Frontal cortex (tissue), 1 donor: ENCODE data around the gene RPL21. TPM values are rescaled to one million over a fixed set of nuclear protein-coding genes. Genes with fewer than 3 reads are reported as not detected.

Experiments used
- small RNA-seq: library from RNA; depleted of rRNA; stranded (forward); fragments of <200 nt; gene quantifications from one replicate; pipeline ENCODE3, GENCODE V24; 2014
- total RNA-seq: library from RNA; depleted of rRNA; stranded (reverse); fragments of >200 nt; gene quantifications from one replicate; pipeline ENCODE4 v1.2.3, GENCODE V29; 2014

Gene RPL21
- total RNA-seq, 1 donor from 2014 or later = 946 TPM

Small RNAs within 50 kb of the gene (small RNA-seq; reads per million reads assigned to genes)
- gene SNORA27 (not detected), gene SNORD102 (not detected)

Other genes starting within 250 kb of the RPL21 start
- gene USP12, start 79.7 kb upstream of the RPL21 start, total RNA-seq = 62.0 TPM
- gene RASL11A, start 19.3 kb downstream of the RPL21 start, total RNA-seq = 2.0 TPM
- gene GTF3A, start 173.1 kb downstream of the RPL21 start, total RNA-seq = 94.6 TPM
- 40.4 TPM for gene MTIF3, start 199.0 kb downstream of the RPL21 start, total RNA-seq